ENCODE data around the gene SORD. TPM values are rescaled to one million over a fixed set of nuclear protein-coding genes. Genes with fewer than 3 reads are reported as not detected.
"Not testable (repeated sequence)": the region's sequence is repeated elsewhere in the genome, so short reads cannot be mapped to it uniquely, and the experiment has no call there.

SORD gene
- 11.3 and 23.2 TPM in 2 replicates for total RNA-seq

DNA sequence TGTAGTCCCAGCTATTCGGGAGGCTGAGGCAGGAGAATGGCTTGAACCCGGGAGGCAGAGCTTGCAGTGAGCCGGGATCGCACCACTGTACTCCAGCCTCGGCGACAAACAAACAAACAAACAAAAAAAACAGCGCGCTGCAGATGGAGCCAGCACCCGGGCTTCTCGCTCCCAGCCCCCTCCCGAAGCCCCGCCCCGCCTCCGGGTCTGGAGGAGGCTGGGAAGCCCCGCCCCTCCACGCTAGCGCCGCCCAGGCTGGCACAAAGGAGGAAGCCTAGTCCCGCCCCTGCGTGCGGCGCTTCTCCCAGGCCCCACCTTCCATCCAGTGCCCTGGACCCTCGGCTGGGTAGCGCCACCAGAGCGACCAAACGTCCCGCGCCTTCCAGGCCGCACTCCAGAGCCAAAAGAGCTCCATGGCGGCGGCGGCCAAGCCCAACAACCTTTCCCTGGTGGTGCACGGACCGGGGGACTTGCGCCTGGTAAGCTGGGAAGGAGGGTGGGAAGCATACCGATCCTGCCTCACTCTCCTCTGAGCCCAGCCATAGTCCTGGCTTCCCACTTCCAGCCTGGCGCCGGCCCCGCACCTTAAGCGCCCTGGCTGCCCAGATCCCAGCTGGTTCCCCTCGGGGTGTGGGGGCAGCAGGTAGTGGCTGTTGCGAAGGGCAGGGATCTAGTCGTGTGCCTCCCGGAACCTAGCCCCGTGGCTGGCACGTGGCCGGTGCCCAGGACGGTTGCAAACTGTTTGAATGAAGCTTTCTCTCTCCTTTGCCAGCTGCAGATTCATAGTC is at the start of gene SORD:
Gene SORD, plus strand, starts transcription at position 325 of the 788 bp plus-strand sequence. Its CDS starts 89 bp downstream, at position 414.
- no peaks in the 10 kb centered on the region for H3K36me3 ChIP-seq (ENCODE audit: control insufficient read depth, insufficient read depth, low read length)
- no peaks in the 10 kb centered on the region for H3K27me3 ChIP-seq (ENCODE audit: control insufficient read depth, insufficient read depth, low read length)
- DNase-seq (ENCODE audit: low read depth) (peak; percentile 67), FAIRE-seq (no peak)
- TF ChIP-seq, protein P1, sequence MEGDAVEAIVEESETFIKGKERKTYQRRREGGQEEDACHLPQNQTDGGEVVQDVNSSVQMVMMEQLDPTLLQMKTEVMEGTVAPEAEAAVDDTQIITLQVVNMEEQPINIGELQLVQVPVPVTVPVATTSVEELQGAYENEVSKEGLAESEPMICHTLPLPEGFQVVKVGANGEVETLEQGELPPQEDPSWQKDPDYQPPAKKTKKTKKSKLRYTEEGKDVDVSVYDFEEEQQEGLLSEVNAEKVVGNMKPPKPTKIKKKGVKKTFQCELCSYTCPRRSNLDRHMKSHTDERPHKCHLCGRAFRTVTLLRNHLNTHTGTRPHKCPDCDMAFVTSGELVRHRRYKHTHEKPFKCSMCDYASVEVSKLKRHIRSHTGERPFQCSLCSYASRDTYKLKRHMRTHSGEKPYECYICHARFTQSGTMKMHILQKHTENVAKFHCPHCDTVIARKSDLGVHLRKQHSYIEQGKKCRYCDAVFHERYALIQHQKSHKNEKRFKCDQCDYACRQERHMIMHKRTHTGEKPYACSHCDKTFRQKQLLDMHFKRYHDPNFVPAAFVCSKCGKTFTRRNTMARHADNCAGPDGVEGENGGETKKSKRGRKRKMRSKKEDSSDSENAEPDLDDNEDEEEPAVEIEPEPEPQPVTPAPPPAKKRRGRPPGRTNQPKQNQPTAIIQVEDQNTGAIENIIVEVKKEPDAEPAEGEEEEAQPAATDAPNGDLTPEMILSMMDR (IDR thresholded peaks at IDR 0.05; ENCODE audit: insufficient read depth, low read length, severe bottlenecking), result no peak
- peak within 1 kb of the TSS; percentile 85 for H3K4me3 ChIP-seq (ENCODE audit: low read depth, low read length)

DNA sequence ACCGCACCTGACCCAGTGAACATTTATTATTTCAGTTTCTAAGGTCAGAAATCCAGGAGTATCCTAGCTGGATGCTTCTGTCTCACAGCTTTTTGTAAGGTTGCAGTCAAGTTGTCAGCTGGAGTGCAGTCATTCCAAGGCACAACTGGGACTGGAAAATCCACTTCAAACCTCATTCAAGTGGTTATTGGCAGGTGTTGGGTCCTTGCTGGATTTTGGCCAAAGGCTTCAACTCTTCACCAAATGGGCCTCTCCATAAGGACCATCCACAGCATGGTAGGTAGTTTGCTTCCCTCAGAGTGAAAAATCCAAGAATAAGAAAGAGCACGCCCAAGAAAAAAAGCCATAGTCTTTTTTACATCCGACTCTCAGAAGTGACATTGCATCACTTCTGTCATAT is 46.8 kb upstream of the SORD start:
- not testable (repeated sequence) for H3K27me3 ChIP-seq (ENCODE audit: control insufficient read depth, insufficient read depth, low read length); DNase-seq (ENCODE audit: low read depth); FAIRE-seq; H3K36me3 ChIP-seq (ENCODE audit: control insufficient read depth, insufficient read depth, low read length); H3K4me3 ChIP-seq (ENCODE audit: low read depth, low read length)

DNA sequence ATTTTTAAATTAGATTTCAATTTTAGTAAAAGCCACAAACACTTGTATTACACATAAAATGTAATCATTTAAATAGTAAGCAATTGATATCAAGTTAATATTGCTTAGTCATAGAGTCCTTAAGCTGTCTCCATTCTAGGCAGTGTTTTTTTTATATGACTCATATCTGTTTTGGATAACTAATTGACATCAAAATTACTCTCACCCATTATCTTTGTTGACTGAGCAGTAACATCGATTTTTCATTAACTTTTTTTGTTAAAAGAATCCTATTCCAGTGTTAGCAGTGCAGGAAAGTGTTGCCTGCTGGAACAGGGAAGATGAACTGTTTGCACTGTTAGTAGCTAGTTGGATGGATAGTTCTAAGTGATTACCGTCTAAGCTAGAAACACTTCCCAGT is 45.2 kb upstream of the SORD start:
- H3K27me3 ChIP-seq (ENCODE audit: control insufficient read depth, insufficient read depth, low read length); H3K36me3 ChIP-seq (ENCODE audit: control insufficient read depth, insufficient read depth, low read length); FAIRE-seq; H3K4me3 ChIP-seq (ENCODE audit: low read depth, low read length): not testable (repeated sequence)
- peak; percentile 18 for DNase-seq (ENCODE audit: low read depth)

DNA sequence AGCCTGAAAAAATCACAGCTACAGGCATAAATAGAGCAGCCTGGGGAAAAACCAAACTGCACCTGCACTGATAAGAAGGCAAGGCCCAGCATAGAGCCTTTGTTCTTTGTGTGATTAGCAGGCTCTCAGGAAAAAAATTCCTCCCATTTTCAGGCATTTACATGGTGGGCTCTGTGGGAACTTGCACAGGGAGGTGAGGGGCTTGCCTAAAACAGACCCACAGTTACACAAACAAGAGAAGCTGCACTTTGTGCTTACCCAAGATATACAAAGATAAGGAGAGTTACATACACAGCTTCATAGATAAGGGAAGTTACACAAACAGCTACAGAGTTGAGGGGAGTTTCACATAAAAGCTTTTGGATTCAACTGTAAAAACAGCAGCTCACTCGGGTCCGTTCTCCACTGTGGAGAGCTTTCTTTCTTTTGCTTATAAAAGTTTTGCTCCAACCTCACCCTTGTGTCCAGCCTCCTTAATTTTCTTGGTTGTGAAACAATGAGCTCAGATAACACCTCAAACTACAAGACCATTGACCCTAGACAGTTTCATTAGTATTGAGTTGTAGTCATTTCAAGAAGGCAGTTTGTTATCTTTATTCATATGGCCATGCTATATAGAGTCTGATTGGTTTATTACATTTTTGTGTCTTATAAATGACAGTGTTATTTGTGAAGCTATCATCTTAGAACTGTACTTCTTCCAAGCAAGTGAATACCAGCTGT is 43.2 kb upstream of the SORD start:
- H3K27me3 ChIP-seq (ENCODE audit: control insufficient read depth, insufficient read depth, low read length); FAIRE-seq; H3K36me3 ChIP-seq (ENCODE audit: control insufficient read depth, insufficient read depth, low read length); DNase-seq (ENCODE audit: low read depth); H3K4me3 ChIP-seq (ENCODE audit: low read depth, low read length): not testable (repeated sequence)

DNA sequence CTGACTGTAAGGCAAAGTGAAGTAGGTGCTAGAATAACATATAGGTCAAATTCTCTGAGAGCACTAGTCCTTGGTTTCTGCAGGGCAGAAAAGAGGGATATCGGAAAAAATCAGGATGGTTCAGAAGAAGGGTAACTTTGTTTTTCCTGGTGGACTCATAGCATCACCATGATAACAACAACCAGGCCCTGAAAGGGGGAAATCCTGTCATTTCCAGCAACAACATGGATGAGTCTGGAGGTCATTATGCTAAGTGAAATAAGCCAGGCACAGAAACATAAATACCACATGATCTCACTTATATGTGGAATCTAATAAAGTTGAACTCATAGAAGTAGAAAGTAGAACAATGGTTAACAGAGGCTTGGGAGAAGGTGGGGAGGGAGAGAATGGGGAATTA is 38.9 kb upstream of the SORD start:
- FAIRE-seq, result not testable (repeated sequence)

DNA sequence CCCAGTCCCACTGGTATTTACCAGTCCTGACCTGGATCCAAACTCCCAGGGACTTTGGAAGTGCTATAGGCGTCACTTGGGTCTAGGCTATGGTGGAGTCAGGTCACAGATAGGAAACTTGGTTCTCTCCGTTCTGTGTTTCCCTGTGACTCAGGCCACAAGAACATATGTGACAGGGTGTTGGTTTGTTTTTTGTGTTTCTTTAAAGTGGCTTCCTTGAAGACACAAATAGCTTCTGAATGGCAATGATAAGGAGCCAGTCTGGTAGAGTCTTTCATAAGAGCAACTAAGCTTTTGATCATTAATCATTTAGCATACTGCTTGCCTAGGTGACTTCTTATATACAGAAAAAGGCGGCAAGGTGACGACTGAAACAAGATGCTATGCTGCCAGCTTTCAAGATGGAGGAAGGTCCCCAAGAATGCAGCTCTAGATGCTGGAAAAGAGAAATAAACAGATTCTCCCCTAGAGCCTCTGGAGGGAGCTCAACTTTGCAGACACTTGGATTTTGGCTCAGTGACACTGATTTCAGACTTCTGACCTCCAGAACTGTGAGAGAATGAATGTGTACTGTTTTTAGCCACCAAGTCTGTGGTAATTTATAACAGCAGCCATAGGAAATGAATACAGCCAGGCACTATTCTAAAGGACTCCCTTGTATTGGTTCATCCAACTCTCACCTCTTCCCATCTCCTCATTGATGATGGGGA is 36.5 kb upstream of the SORD start:
- not testable (repeated sequence) for H3K36me3 ChIP-seq (ENCODE audit: control insufficient read depth, insufficient read depth, low read length); FAIRE-seq; H3K4me3 ChIP-seq (ENCODE audit: low read depth, low read length); H3K27me3 ChIP-seq (ENCODE audit: control insufficient read depth, insufficient read depth, low read length); DNase-seq (ENCODE audit: low read depth)

More for the DNA sequence above, 38.9 kb upstream of the SORD start:
- H3K27me3 ChIP-seq (ENCODE audit: control insufficient read depth, insufficient read depth, low read length); H3K36me3 ChIP-seq (ENCODE audit: control insufficient read depth, insufficient read depth, low read length); DNase-seq (ENCODE audit: low read depth); H3K4me3 ChIP-seq (ENCODE audit: low read depth, low read length): not testable (repeated sequence)

DNA sequence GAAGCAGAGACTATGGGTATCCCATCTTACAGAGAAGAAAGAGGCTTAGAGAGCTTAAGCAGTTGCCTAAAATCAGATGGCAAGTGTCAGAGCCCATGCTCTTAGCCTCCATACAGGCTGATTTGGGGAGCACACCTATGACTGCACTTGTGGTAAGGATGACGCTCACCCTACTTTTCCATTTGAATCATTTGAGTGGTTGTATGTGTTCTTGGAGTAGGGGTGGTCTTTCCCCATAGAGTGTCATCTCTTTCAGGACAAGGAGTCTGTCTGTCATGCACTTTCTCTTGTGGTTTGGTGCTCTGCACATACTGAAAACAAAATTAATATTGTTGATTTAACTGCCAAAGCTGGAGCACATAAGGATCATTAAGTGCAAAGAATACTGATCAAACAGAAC is 35.3 kb upstream of the SORD start:
- not testable (repeated sequence) for DNase-seq (ENCODE audit: low read depth); H3K36me3 ChIP-seq (ENCODE audit: control insufficient read depth, insufficient read depth, low read length); H3K4me3 ChIP-seq (ENCODE audit: low read depth, low read length); FAIRE-seq; H3K27me3 ChIP-seq (ENCODE audit: control insufficient read depth, insufficient read depth, low read length)

DNA sequence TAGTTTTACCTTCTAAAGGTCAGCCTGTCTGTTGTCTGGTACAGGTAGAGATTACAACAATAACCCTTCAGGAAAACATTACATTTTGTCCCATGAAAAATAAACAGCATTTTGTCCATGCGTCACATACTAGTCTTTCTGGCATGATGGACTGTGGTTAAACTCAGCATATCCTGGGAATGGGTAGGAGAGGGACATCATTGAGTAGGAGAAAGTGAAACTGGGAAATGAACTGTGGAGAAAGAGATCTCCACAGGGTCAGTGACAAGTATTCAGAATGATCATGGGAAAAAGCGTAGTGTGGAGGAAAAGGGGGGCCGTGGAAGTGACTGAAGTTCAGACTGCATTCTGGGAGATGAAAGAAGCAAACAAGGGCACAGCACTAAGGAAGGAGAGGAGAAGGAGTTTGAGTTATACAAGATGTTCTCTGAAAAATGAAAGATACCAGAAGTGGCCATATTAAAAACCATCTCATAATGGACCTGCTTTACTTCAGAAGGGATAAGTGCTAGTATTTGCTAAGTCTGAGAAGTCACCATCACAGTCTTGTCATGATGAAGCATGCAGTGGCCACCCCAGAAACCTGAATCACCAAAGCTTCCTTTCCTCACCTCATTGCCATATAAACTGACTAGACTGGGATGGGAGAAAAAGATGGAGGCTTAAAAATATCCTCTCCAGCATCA is 34.7 kb upstream of the SORD start:
- DNase-seq (ENCODE audit: low read depth); H3K36me3 ChIP-seq (ENCODE audit: control insufficient read depth, insufficient read depth, low read length): not testable (repeated sequence)
- peak; percentile 99 for FAIRE-seq

DNA sequence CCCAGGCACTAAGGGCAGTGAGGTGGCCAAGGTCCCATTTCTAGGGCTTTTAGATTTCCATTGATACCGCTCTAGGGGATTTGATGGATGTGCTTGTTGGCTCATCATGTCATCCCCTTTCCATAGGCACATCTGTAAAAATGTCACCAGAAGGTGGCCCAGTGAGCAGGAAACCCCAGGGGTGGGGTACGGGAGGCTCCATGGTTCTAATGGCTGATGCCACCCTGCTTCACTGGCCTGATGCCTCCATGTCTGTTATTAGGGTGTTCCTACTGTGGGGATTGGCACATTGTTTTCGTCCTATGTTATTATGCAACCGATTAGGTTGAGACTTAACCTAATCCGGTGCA is 34.1 kb upstream of the SORD start:
- peak; percentile 98 for FAIRE-seq
- H3K36me3 ChIP-seq (ENCODE audit: control insufficient read depth, insufficient read depth, low read length); H3K27me3 ChIP-seq (ENCODE audit: control insufficient read depth, insufficient read depth, low read length): not testable (repeated sequence)

More for the DNA sequence above, 34.7 kb upstream of the SORD start:
- H3K4me3 ChIP-seq (ENCODE audit: low read depth, low read length); H3K27me3 ChIP-seq (ENCODE audit: control insufficient read depth, insufficient read depth, low read length): not testable (repeated sequence)

DNA sequence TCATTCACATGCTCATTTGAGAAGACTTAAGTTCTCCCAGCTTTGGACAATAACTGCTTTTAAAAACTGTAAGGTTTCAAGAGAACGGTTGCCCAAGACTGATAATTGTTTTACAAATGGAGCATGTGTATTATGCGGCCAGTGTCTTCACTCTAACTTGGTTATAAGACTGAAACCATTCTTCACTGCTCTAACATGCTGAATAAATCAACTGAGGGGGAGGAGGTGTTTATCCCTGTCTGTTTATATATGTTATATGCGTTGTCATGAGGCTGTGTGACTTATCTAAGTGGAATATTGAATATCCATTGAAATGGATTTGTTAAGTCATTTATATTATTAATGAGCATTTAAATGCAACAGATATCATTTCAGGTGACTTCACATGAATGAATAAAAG is 25.4 kb upstream of the SORD start:
- not testable (repeated sequence) for FAIRE-seq; DNase-seq (ENCODE audit: low read depth); H3K27me3 ChIP-seq (ENCODE audit: control insufficient read depth, insufficient read depth, low read length); H3K36me3 ChIP-seq (ENCODE audit: control insufficient read depth, insufficient read depth, low read length); H3K4me3 ChIP-seq (ENCODE audit: low read depth, low read length)

More for the DNA sequence above, 34.1 kb upstream of the SORD start:
- not testable (repeated sequence) for H3K4me3 ChIP-seq (ENCODE audit: low read depth, low read length); DNase-seq (ENCODE audit: low read depth)

All from bronchial epithelial cell (primary cell).